PFSK-1 (cell line): ENCODE results near the gene NDUFA8.

Experiments
- FOXP2 ChIP-seq: optimal IDR thresholded peaks from 2 replicates; pipeline ENCODE3; 2011; ENCODE audit warnings: borderline replicate concordance, control low read depth, inconsistent platforms; ENCODE audit not compliant: insufficient read depth; ENCODE audit errors: extremely low read length, extremely low read depth
- POLR2AphosphoS5 ChIP-seq: IDR thresholded peaks from 2 replicates; pipeline ENCODE4 v1.6.1; 2012; ENCODE audit warnings: low read depth, mild to moderate bottlenecking, control low read depth, low read length, moderate library complexity
- REST ChIP-seq, 2 experiments: IDR thresholded peaks; 2 replicates each; pipeline versions ENCODE4 v1.6.1 to v1.8.0; 2011 to 2012; ENCODE audit warnings: low read depth in 2 of 2, low read length in 2 of 2, control low read depth in 1 of 2, inconsistent platforms in 1 of 2, mild to moderate bottlenecking in 1 of 2, moderate library complexity in 1 of 2; ENCODE audit not compliant: insufficient read depth in 1 of 2
- SIN3A ChIP-seq: IDR thresholded peaks from 2 replicates; pipeline ENCODE4 v1.6.1; 2012; ENCODE audit warnings: mild to moderate bottlenecking, low read length, moderate library complexity, borderline replicate concordance; ENCODE audit not compliant: insufficient read depth
- TAF1 ChIP-seq: IDR thresholded peaks from 2 replicates; pipeline ENCODE4 v1.6.1; 2012; ENCODE audit warnings: low read length, control low read depth, borderline replicate concordance; ENCODE audit not compliant: insufficient read depth

Gene NDUFA8

GRCh38 chr9:122132539-122132938, 27.0 kb downstream of the NDUFA8 start:
- TF ChIP-seq REST (IDR thresholded peaks at IDR 0.05; ENCODE audit: insufficient read depth in 1 of 2, low read depth in 2 of 2, low read length in 2 of 2), result no peak
- no peak for TF ChIP-seq FOXP2
- no peak for TF ChIP-seq TAF1
- no peak for TF ChIP-seq POLR2AphosphoS5
- no peak for TF ChIP-seq SIN3A

- TF ChIP-seq SIN3A (no peak), POLR2AphosphoS5 (no peak), TAF1 (no peak), FOXP2 (no peak), REST (IDR thresholded peaks at IDR 0.05; ENCODE audit: insufficient read depth in 1 of 2, low read depth in 2 of 2, low read length in 2 of 2) (no peak)
These were observed 28.1 kb downstream of the NDUFA8 start for GRCh38 chr9:122131401-122132001.

GRCh38 chr9:122130837-122131236, 28.7 kb downstream of the NDUFA8 start:
- TF ChIP-seq POLR2AphosphoS5 (no peak), SIN3A (no peak), REST (IDR thresholded peaks at IDR 0.05; ENCODE audit: insufficient read depth in 1 of 2, low read depth in 2 of 2, low read length in 2 of 2) (no peak), FOXP2 (no peak), TAF1 (no peak)

GRCh38 chr9:122129969-122130368, 29.6 kb downstream of the NDUFA8 start:
- TF ChIP-seq TAF1, result no peak
- TF ChIP-seq POLR2AphosphoS5, result no peak
- no peak for TF ChIP-seq FOXP2
- TF ChIP-seq SIN3A, result no peak
- TF ChIP-seq REST (IDR thresholded peaks at IDR 0.05; ENCODE audit: insufficient read depth in 1 of 2, low read depth in 2 of 2, low read length in 2 of 2), result no peak

- TF ChIP-seq FOXP2 (no peak), REST (IDR thresholded peaks at IDR 0.05; ENCODE audit: insufficient read depth in 1 of 2, low read depth in 2 of 2, low read length in 2 of 2) (no peak), TAF1 (no peak), SIN3A (no peak), POLR2AphosphoS5 (no peak)
These were observed 30.6 kb downstream of the NDUFA8 start for GRCh38 chr9:122128969-122129343.
